Renal cortex interstitium (tissue), 11 donors: ENCODE results near the gene IGFBP6. TPM values are rescaled to one million over a fixed set of nuclear protein-coding genes. Genes with fewer than 3 reads are reported as not detected.
"Not testable (repeated sequence)": the region's sequence is repeated elsewhere in the genome, so short reads cannot be mapped to it uniquely, and the experiment has no call there.

Source experiments
- DNase-seq, 11 donors: peaks; one replicate each; pipeline ENCODE4 v3.0.0-alpha.2; 2013; ENCODE audit warnings: low read depth in 9 of 11, low spot score in 4 of 11; ENCODE audit errors: extremely low read depth in 1 of 11
- polyA plus RNA-seq, 3 donors: library from polyadenylated mRNA; unstranded; fragments of 120-200 nt; gene quantifications; one replicate each; pipeline ENCODE4 v1.2.1, GENCODE V29; 2013; ENCODE audit not compliant: insufficient read length in 3 of 3

The IGFBP6 gene
- polyA plus RNA-seq, 3 donors: 12.8 to 24.2 (median 14.2) TPM

- DNase-seq: no peak
Observed at GRCh38 chr12:53102883-53103807, 5.7 kb downstream of the IGFBP6 start, which contains the start of gene SOAT2. Gene SOAT2, plus strand, starts transcription at chr12:53103486. Its CDS starts 92 bp downstream, at chr12:53103578.

GRCh38 chr12:53103860-53104305 lies 6.4 kb downstream of the IGFBP6 start:
- DNase-seq: no peak

- DNase-seq: no peak
Observed at GRCh38 chr12:53105256-53105655, 7.8 kb downstream of the IGFBP6 start.

GRCh38 chr12:53105712-53106439 lies 8.4 kb downstream of the IGFBP6 start:
- DNase-seq: no peak

- DNase-seq: no peak
Observed at GRCh38 chr12:53107122-53107521, 9.7 kb downstream of the IGFBP6 start.

GRCh38 chr12:53112431-53112830 lies 15.0 kb downstream of the IGFBP6 start:
- not testable (repeated sequence) for DNase-seq

- no peak for DNase-seq
Observed at GRCh38 chr12:53113136-53113705, 15.8 kb downstream of the IGFBP6 start.

- no peak for DNase-seq
Observed at GRCh38 chr12:53113951-53114350, 16.5 kb downstream of the IGFBP6 start.

GRCh38 chr12:53115112-53115890 lies 17.8 kb downstream of the IGFBP6 start:
- DNase-seq: no peak

GRCh38 chr12:53115891-53116648 lies 18.6 kb downstream of the IGFBP6 start:
- no peak for DNase-seq

- no peak for DNase-seq
Observed at GRCh38 chr12:53118751-53119300, 21.4 kb downstream of the IGFBP6 start.

GRCh38 chr12:53120685-53121525 lies 23.4 kb downstream of the IGFBP6 start:
- no peak for DNase-seq

- DNase-seq: no peak
Observed at GRCh38 chr12:53122961-53123468, 25.5 kb downstream of the IGFBP6 start.

- DNase-seq: no peak
Observed at GRCh38 chr12:53123578-53124351, 26.3 kb downstream of the IGFBP6 start.

GRCh38 chr12:53124352-53124723 lies 26.9 kb downstream of the IGFBP6 start:
- DNase-seq: no peak

GRCh38 chr12:53127169-53127568 lies 29.7 kb downstream of the IGFBP6 start:
- no peak for DNase-seq
